Erythroblast (primary cell): ENCODE results near the gene MAST4.

Experiments
- GATA1 ChIP-seq: IDR thresholded peaks from 2 replicates; pipeline ENCODE4 v1.6.1; 2011; ENCODE audit warnings: low read depth, mild to moderate bottlenecking, control low read depth, low read length, moderate library complexity
- POLR2A ChIP-seq: IDR thresholded peaks from 2 replicates; pipeline ENCODE4 v1.6.1; 2011; ENCODE audit warnings: mild to moderate bottlenecking, low read length

GRCh38 chr5:66560371-66560770 lies 35.8 kb upstream of the MAST4 start:
- TF ChIP-seq POLR2A (no peak), GATA1 (no peak)
